NCI-H2196 treated with DMSO at 0.1 percent for 48 hours (cell line): ENCODE measurements around the gene ZNF593OS.

Experiments used
- DNase-seq: peaks from one replicate; lab custom pipeline; 2025; ENCODE audit not compliant: unreplicated experiment; lab: John Stamatoyannopoulos, UW

Gene ZNF593OS

DNA sequence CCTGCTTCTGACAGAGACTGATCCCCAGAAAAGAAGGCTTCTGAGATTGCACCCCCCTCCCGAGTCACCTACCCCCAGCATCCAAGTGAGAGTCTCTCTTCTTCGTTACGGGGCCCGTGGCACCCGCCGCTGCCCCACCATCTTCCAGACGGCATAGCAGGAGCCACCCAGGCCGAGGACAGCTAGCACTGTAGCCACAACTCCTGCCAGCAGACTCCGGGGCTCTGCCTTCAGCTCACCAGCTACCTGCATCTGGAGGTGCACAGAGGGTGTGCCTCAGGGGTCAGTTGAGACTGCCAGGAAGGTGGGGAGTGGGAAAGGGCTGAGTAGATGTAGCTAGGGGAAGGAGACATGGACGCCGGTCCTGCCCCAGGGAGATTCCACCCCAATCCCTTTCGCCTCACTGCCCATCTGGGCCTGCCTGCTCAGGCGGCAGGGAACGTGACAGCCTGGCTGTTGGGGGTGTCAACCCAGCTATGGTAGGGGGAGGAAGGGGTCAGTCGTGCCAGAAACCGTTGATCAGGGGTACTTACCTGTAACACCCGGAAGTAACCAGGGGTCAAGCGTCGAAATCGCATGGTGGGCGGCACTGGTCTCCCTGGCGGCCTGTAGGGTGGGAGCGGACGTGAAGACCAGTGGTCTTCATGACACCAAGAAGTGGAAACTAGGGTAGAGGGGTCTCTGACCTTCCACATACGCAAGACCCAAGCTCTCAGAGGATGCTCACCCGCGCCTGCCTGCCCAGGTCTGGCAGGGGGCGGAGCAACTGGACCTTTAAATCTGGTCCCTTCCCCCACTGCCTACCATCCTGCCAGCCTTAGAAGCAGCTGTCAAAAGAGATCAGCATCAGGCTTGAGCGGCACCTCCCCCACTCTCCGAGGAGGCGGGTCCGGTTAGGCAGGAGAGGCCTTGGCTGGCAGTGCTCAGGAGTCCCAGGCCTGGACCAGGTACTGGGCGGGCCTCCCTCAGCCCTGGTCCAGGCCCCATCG, at the start of gene ZNF593OS:
ZNF593OS (minus strand) TSS at position 749 of the 989 bp plus-strand sequence; CDS start at position 578, 171 bp downstream.
- DNase-seq: no peak

GRCh38 chr1:26221094-26221493, 49.5 kb upstream of the ZNF593OS start:
- no peak for DNase-seq

- DNase-seq: no peak
Measured at GRCh38 chr1:26220199-26220912, 48.7 kb upstream of the ZNF593OS start.

GRCh38 chr1:26218906-26219494, 47.4 kb upstream of the ZNF593OS start:
- no peak for DNase-seq

DNA sequence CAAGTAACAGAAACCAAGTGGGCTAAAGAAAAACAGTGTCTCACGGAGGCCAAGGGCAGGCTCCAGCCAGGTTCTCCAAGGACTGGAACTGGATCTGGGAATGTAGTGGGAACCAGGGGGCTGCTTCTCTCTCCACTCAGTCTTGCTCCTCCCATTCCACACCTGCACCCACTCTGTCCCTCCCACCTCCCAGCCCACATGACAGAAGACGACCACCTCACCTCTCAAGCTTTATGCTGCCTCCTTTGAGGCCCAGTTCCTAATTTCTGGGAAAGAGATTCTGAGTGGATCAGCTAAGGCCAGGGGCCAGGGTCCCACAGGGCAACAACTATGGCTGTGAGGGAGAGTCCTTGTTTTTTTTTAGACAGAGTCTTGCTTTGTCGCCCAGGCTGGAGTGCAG, 43.6 kb upstream of the ZNF593OS start:
- no peak for DNase-seq

DNA sequence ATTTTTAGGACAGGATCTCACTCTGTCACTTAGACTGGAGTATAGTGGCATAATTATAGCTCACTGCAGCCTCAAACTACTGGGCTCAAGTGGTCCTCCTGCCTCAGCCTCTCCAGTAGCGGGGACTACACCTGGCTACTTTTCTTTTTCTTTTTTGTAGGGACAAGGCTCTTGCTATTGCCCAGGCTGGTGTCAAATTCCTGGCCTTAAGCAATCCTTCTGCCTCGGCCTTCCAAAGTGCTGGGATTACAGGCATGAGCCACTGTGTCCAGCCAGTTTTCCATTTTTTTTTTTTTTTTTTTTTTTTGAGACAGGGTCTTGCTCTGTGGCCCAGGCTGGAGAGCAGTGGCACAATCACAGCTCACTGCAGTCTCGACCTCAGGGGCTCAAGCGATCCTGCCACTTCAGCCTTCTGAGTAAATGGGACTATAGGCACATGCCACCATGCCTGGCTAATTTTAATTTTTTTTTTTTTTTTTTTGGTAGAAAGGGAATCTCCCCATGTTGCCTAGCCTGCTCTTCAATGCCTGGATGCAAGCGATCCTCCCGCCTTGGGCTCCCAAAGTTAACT, 41.8 kb upstream of the ZNF593OS start:
- DNase-seq: no peak

- DNase-seq: no peak
Measured at GRCh38 chr1:26212726-26213125, 41.1 kb upstream of the ZNF593OS start.

- DNase-seq: no peak
Measured at GRCh38 chr1:26210147-26210870, 38.7 kb upstream of the ZNF593OS start.

DNA sequence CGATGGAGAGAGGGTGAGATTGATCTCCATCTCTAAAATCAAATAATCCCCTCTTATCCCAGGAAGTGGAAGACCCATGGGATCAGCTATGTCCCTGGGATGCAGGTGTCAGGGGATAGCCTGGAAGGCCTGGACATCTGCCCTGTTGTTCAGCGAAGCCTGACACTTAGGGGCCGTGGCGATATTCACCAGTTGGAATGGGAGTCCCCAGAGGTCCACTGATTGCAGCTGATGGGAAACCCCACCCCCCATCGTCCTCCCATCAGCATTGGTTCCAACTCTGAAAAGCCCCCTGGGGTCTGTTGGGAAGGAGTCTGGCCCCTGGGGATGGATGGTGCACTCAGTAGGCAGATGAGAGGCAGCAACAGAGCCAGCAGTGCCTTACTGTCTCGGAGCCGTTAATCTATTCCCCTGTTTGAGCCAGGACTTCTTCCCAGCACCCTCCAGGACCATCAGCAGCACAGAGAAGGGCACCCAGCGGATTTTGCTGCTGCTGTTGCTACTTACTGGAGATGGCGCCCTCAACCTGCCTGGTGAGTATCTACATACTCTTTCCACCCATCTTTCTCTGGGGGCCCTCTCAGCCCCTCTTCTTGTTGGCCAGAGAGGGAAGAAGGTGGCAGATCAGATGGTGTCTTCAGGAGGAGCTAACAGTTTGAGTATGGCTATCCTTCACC, 32.1 kb upstream of the ZNF593OS start:
- DNase-seq: no peak

GRCh38 chr1:26200413-26200812, 28.8 kb upstream of the ZNF593OS start:
- DNase-seq: no peak

DNA sequence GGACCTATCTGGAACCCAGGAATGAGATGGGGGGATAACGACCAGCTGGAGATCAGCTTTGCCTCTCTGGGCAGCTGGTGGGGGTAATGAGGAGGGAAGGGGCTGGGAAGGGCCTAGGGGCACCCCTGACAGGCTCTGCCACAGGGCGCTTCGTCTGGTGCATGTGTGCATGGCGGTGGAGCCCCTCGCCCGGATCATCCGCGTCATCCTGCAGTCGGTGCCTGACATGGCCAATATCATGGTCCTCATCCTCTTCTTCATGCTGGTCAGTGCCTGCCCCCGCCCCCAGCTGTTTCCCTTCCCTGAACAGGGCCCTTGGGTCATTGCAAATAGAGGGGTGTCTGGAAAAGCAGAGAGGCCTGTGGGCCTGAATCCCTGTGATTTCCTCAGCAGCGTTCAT, 26.2 kb upstream of the ZNF593OS start:
- no peak for DNase-seq

DNA sequence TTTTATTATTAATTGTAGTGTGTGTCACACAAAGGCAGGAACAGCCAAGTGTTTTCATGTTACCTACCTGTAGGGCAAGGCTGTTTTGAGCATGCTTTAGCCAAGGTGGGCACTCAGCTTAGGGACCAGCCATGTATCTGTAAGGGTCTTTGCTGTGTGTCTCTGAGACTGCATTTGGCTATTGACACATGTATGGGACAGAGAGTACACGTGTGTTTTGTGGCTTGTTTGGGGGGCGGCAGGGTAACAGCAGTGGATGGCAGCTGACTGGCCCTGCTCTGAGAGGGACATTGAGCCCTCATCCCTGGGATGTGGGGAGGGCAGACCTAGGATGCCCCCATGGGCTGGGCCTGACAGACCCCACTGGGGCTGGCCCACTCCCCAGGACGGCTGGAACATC, 25.7 kb upstream of the ZNF593OS start:
- DNase-seq: no peak

- DNase-seq: no peak
Measured at GRCh38 chr1:26195805-26196204, 24.2 kb upstream of the ZNF593OS start.

- DNase-seq: no peak
Measured at GRCh38 chr1:26191739-26192138, 20.1 kb upstream of the ZNF593OS start.

DNA sequence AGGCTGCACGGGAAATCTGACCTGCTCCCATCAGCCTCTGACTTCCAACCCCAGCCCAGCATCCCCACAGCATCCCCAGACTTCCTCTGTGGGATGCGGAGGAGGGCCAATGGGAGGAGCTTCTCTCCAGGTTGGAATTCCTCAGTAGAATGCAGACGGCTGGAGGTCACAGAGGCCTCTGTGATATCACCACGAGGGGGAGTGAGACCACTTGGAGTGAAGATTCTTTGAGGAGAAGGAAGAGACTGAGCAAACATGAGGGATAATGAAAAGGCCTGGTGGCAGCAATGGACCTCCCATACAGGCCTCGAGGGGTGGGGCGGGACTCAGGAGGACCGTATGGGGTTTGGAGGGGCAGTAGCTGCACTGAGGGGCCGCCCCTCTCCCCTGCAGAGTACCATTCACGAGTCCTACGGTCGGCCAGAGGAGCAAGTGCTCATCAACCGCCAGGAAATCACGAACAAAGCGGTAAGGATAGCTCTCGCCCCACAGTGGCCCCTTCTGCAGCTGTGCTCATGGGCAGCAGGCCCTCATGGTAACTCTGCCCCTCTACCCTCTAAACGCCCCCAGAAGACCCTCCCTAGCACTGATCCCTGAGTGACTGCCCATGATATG, 18.8 kb upstream of the ZNF593OS start, which contains the start of gene CATSPER4:
CATSPER4 (plus strand) TSS at position 230 of the 615 bp plus-strand sequence; CDS start at position 256, 26 bp downstream.
- no peak for DNase-seq

- DNase-seq: no peak
Measured at GRCh38 chr1:26189751-26190275, 18.2 kb upstream of the ZNF593OS start.

DNA sequence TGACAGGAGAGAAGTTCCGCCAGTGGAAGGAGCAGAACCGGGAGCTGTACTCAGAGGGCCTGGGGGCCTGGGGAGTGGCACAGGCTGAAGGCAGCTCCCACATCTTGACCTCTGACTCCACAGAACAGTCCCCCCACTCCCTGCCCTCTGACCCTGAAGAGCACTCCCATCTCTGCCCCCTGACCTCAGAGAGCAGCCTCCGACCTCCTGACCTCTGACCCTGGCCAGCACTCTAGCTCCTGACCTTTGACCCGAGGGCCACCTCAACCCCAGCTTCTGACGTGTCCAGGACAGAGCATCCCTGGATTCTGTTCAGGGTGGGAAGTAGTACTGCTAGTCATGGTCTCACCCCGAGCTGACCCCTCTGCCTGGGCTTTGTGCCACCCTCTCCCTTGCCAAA, 17.7 kb upstream of the ZNF593OS start:
- no peak for DNase-seq

- DNase-seq: no peak
Measured at GRCh38 chr1:26188477-26188876, 16.8 kb upstream of the ZNF593OS start.

GRCh38 chr1:26187882-26188281, 16.2 kb upstream of the ZNF593OS start:
- no peak for DNase-seq
